Chondrocyte (in vitro differentiated cells): ENCODE data around the gene CARHSP1. TPM values are rescaled to one million over a fixed set of nuclear protein-coding genes. Genes with fewer than 3 reads are reported as not detected.

Experiments used
- DNase-seq: peaks from one replicate; pipeline ENCODE4 v3.0.0; 2021; ENCODE audit warnings: mixed read lengths, low spot score
- H3K27ac Mint-ChIP-seq: one replicate; pipeline ENCODE4 v1.8.0; 2021; ENCODE audit warnings: mild to moderate bottlenecking, moderate library complexity, mixed read lengths; ENCODE audit not compliant: unreplicated experiment
- H3K27me3 Mint-ChIP-seq: 2 replicates; pipeline ENCODE4 v1.8.0; 2021; ENCODE audit warnings: low read depth, mixed read lengths
- H3K36me3 Mint-ChIP-seq: 2 replicates; pipeline ENCODE4 v1.8.0; 2021; ENCODE audit warnings: low read depth, mixed read lengths
- H3K4me1 Mint-ChIP-seq: 2 replicates; pipeline ENCODE4 v1.8.0; 2021; ENCODE audit warnings: low read depth, mild to moderate bottlenecking, mixed read lengths
- H3K4me3 Mint-ChIP-seq: one replicate; pipeline ENCODE4 v1.8.0; 2021; ENCODE audit warnings: mild to moderate bottlenecking, moderate library complexity, mixed read lengths; ENCODE audit not compliant: unreplicated experiment
- H3K9me3 Mint-ChIP-seq: 2 replicates; pipeline ENCODE4 v1.8.0; 2021; ENCODE audit warnings: low read depth, mixed read lengths
- total RNA-seq: library from RNA; stranded (reverse); gene quantifications from 3 replicates; pipeline ENCODE4 v1.2.1, GENCODE V29; 2021
- TF ChIP-seq, protein P1 (sequence below): fragments of 200-600 bp; sonication (generic); IDR thresholded peaks from 2 replicates; pipeline ENCODE4 v1.5.0; 2021; ENCODE audit warnings: antibody characterized with exemption, mild to moderate bottlenecking, moderate library complexity

The CARHSP1 gene
- total RNA-seq, 1 donor from 2014 or later, result 57.4 TPM

DNA sequence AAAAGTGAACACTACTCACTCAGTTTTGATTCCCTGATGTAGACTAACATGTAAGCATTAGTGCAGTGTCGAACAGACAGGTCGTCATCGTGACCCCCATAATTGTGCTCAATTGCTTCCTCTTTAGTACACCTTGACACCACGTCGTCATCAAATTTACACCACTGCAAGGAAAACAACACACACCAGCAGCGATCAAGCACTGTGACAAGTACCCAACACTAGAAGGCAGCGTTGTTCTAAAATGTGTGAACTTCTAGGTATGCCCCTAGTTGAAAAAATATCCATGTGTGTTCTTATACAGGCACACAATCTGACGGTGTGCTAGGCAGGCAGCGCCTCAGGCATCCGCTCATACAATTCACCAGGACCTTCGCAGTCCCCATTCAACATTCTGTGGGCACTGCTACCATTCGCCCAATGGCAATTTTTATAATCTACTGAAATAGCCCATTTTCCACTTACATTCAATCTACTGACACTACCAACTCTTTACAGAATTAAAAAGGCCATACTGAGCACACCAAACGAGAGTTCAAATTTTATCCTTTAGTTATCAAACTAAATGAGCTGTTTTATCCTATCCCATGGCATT is 36.5 kb upstream of the CARHSP1 start:
- TF ChIP-seq, protein P1, sequence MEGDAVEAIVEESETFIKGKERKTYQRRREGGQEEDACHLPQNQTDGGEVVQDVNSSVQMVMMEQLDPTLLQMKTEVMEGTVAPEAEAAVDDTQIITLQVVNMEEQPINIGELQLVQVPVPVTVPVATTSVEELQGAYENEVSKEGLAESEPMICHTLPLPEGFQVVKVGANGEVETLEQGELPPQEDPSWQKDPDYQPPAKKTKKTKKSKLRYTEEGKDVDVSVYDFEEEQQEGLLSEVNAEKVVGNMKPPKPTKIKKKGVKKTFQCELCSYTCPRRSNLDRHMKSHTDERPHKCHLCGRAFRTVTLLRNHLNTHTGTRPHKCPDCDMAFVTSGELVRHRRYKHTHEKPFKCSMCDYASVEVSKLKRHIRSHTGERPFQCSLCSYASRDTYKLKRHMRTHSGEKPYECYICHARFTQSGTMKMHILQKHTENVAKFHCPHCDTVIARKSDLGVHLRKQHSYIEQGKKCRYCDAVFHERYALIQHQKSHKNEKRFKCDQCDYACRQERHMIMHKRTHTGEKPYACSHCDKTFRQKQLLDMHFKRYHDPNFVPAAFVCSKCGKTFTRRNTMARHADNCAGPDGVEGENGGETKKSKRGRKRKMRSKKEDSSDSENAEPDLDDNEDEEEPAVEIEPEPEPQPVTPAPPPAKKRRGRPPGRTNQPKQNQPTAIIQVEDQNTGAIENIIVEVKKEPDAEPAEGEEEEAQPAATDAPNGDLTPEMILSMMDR, result peak; percentile 74
- H3K27me3 Mint-ChIP-seq, result no peaks in the 10 kb centered on the region
- no peak for DNase-seq
- H3K4me1 Mint-ChIP-seq, result peaks cover 11% of the 10 kb centered on the region
- H3K9me3 Mint-ChIP-seq, result no peaks in the 10 kb centered on the region
- no peak overlapping the region for H3K4me3 Mint-ChIP-seq
- H3K36me3 Mint-ChIP-seq, result peaks cover 37% of the 10 kb centered on the region
- no peak overlapping the region for H3K27ac Mint-ChIP-seq

DNA sequence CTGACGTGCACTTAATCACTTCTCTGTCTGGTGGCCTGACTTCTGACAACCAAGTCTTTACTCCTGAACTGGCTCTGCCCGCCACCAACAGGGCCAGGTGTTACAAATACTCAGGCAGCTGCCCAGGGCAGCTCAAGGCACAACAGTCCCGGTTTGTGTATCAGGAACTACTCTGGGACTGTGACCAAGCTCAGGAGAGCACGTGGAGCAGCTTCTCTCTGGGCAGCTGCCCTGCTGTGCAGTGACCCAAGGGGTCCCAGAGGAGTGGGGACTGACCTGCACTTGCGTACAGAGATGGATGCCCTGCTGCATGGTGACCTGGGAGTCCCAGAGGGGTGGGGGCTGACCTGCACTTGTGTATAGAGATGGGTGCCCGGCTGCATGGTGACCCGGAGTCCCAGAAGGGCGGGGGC is 35.2 kb upstream of the CARHSP1 start:
- TF ChIP-seq, protein P1, result no peak
- Mint-ChIP-seq H3K27me3 (no peaks in the 10 kb centered on the region), H3K9me3 (no peaks in the 10 kb centered on the region), H3K27ac (no peak overlapping the region), H3K36me3 (peaks cover 40% of the 10 kb centered on the region), H3K4me3 (no peak overlapping the region), H3K4me1 (peaks cover 11% of the 10 kb centered on the region)
- peak; percentile 58 for DNase-seq

DNA sequence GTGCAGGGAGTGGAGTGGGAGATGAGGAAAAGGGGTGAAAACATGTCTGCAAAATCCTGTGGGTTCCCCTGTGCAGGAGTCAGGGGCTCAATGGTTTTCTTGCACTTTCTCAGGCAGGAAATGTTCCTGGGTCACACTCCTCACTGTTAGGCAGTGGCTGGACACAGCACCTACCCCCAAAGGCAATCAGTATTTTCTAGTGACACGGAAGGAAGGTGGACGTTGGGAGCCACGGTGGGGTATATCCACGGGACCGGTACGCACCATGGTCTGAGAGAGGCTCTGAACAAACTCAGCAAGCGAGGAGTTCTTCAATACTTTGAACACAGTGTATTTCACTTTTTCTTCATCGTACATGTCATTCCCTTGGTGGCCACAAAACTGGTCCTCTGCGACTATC is 34.2 kb upstream of the CARHSP1 start:
- Mint-ChIP-seq H3K4me1 (peaks cover 11% of the 10 kb centered on the region), H3K27ac (no peak overlapping the region), H3K36me3 (peaks cover 44% of the 10 kb centered on the region), H3K9me3 (no peaks in the 10 kb centered on the region), H3K4me3 (no peak overlapping the region), H3K27me3 (no peaks in the 10 kb centered on the region)
- DNase-seq, result no peak
- TF ChIP-seq, protein P1, result no peak

DNA sequence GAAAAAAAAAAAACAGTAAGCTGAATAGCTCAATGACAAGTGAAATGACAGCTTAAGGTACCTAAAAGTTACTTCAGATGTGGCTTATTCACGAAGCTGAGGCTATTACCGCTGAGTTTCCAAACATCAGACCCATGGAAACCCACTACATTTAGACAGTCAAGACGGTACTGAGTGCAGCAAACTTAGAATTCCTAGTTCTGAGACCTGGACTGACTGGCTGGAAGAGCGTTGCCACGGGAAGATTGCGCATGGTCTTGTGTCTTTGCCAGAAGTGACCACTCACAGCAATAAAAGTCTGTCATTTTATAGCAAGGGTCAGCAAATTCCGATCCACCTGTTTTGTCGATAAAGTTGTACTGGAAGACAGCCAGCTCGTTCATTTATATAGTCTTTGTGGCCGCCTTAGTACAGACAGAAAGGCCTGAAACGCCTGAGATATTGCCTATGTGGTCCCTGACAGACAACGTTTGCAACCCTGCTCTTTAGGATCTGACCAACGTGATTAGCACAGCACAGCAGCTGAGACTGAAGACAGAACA is 32.6 kb upstream of the CARHSP1 start:
- TF ChIP-seq, protein P1, result no peak
- H3K27ac Mint-ChIP-seq, result no peak overlapping the region
- no peak overlapping the region for H3K4me3 Mint-ChIP-seq
- no peaks in the 10 kb centered on the region for H3K27me3 Mint-ChIP-seq
- H3K4me1 Mint-ChIP-seq, result no peaks in the 10 kb centered on the region
- peaks cover 49% of the 10 kb centered on the region for H3K36me3 Mint-ChIP-seq
- H3K9me3 Mint-ChIP-seq, result no peaks in the 10 kb centered on the region
- no peak for DNase-seq

DNA sequence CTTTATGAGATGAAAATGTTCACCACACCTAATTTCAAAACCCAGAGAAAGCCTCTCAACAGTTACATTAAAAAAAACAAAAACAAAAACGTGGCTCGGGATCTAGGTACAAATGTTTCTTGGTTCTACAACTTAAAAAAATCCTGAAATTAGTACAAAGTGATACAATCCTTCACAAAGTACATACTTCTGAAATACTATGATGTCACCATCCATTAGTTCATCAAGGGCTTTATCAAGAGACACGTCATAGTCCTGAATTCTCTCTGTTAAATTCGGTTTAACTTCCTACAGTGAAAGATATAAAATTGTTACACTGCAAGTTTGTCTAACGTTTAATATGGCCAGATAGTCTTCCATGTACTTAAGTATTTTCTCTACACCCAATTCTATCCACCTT is 31.5 kb upstream of the CARHSP1 start:
- DNase-seq, result no peak
- Mint-ChIP-seq H3K36me3 (peaks cover 48% of the 10 kb centered on the region), H3K9me3 (no peaks in the 10 kb centered on the region), H3K4me1 (no peaks in the 10 kb centered on the region), H3K27me3 (no peaks in the 10 kb centered on the region), H3K27ac (no peak overlapping the region), H3K4me3 (no peak overlapping the region)
- TF ChIP-seq, protein P1, result no peak
